IMR-90 (cell line): ENCODE results near the gene TNS3. TPM values are rescaled to one million over a fixed set of nuclear protein-coding genes. Genes with fewer than 3 reads are reported as not detected.

Experiments used
- ATAC-seq: fragments of 200-7000 bp; cut with Tn5 transposase; 2 replicates; pipeline ENCODE4 v1.9.1; 2020; ENCODE audit warnings: low read depth, mild to moderate bottlenecking, moderate library complexity
- BruUV-seq: library from RNA; stranded (reverse); fragments of 400-500 nt; replicated peaks from 2 replicates; lab custom pipeline; 2021; lab: Mats Ljungman, UMichigan
- CTCF ChIA-PET: fragments of 300-600 bp; formaldehyde crosslinking; extraction: SDS; loops from one replicate; lab custom pipeline; 2021; ENCODE audit warnings: antibody characterized with exemption; lab: Yijun Ruan, JAX
- POLR2A ChIA-PET: fragments of 300-600 bp; sonication (Branson Sonifier 250); formaldehyde crosslinking; loops from one replicate; lab custom pipeline; 2022; ENCODE audit warnings: antibody characterized with exemption; ENCODE audit not compliant: unreplicated experiment; lab: Charles Lee
- DNase-seq: peaks from one replicate; pipeline ENCODE4 v3.0.0; 2013
- H2AFZ ChIP-seq: replicated peaks from 2 replicates; pipeline ENCODE3; 2013; ENCODE audit warnings: low read length, mild to moderate bottlenecking; ENCODE audit not compliant: poor library complexity
- H2AK5ac ChIP-seq: 2 replicates; pipeline ENCODE4 v1.6.1; 2013; ENCODE audit warnings: low read depth, low read length, inconsistent platforms
- H2AK9ac ChIP-seq: replicated peaks from 2 replicates; pipeline ENCODE3; 2013; ENCODE audit warnings: mild to moderate bottlenecking, low read depth, low read length, moderate library complexity; ENCODE audit not compliant: poor library complexity
- H2BK120ac ChIP-seq: 2 replicates; pipeline ENCODE4 v1.6.1; 2013; ENCODE audit warnings: low read depth, low read length, inconsistent platforms
- H2BK15ac ChIP-seq: 3 replicates; pipeline ENCODE4 v1.6.1; 2013; ENCODE audit warnings: low read depth, low read length, inconsistent platforms
- H2BK20ac ChIP-seq: 2 replicates; pipeline ENCODE4 v1.6.1; 2013; ENCODE audit warnings: low read depth, mild to moderate bottlenecking, inconsistent platforms, low read length, moderate library complexity
- H2BK5ac ChIP-seq: 2 replicates; pipeline ENCODE4 v1.6.1; 2013; ENCODE audit warnings: mild to moderate bottlenecking, low read depth, low read length, inconsistent platforms; ENCODE audit not compliant: poor library complexity, severe bottlenecking
- H3K14ac ChIP-seq: replicated peaks from 2 replicates; pipeline ENCODE4 v1.6.1; 2013; ENCODE audit warnings: low read depth, low read length, inconsistent platforms
- H3K18ac ChIP-seq: 2 replicates; pipeline ENCODE4 v1.6.1; 2013; ENCODE audit warnings: low read depth, low read length, control low read depth
- H3K23ac ChIP-seq: 2 replicates; pipeline ENCODE4 v1.6.1; 2013; ENCODE audit warnings: low read depth, low read length, inconsistent platforms
- H3K27ac ChIP-seq: 2 replicates; pipeline ENCODE4 v1.5.1; 2013; ENCODE audit warnings: mild to moderate bottlenecking, control low read depth, low read length; ENCODE audit not compliant: insufficient read depth
- H3K27me3 ChIP-seq: 2 replicates; pipeline ENCODE4 v1.6.1; 2013; ENCODE audit warnings: low read length; ENCODE audit not compliant: control insufficient read depth, insufficient read depth
- H3K36me3 ChIP-seq: 2 replicates; pipeline ENCODE4 v1.6.1; 2013; ENCODE audit warnings: low read length, mixed read lengths; ENCODE audit not compliant: control insufficient read depth, insufficient read depth
- H3K4ac ChIP-seq: 2 replicates; pipeline ENCODE4 v1.6.1; 2013; ENCODE audit warnings: low read depth, low read length, inconsistent platforms
- H3K4me1 ChIP-seq: 2 replicates; pipeline ENCODE4 v1.6.1; 2013; ENCODE audit warnings: low read length, mixed read lengths; ENCODE audit not compliant: control insufficient read depth, insufficient read depth
- H3K4me2 ChIP-seq: 2 replicates; pipeline ENCODE4 v1.6.1; 2013; ENCODE audit warnings: low read depth, mild to moderate bottlenecking, control low read depth, low read length, moderate library complexity
- H3K4me3 ChIP-seq: 2 replicates; pipeline ENCODE4 v1.5.1; 2013; ENCODE audit warnings: low read depth, mild to moderate bottlenecking, control low read depth, low read length, moderate library complexity; ENCODE audit not compliant: insufficient read depth
- H3K56ac ChIP-seq: 2 replicates; pipeline ENCODE4 v1.6.1; 2013; ENCODE audit warnings: low read length, inconsistent platforms; ENCODE audit not compliant: insufficient read depth; ENCODE audit errors: extremely low read depth
- H3K79me1 ChIP-seq, 2 experiments: 2 replicates each; pipeline ENCODE4 v1.6.1; 2013; ENCODE audit warnings: low read length in 2 of 2, inconsistent platforms in 1 of 2, low read depth in 1 of 2
- H3K9ac ChIP-seq: 2 replicates; pipeline ENCODE4 v1.6.1; 2013; ENCODE audit warnings: low read depth, low read length, control low read depth
- H3K9me1 ChIP-seq: 2 replicates; pipeline ENCODE4 v1.6.1; 2013; ENCODE audit warnings: low read length, inconsistent platforms; ENCODE audit not compliant: insufficient read depth
- H3K9me3 ChIP-seq: 2 replicates; pipeline ENCODE4 v1.6.1; 2013; ENCODE audit warnings: low read length; ENCODE audit not compliant: control insufficient read depth, insufficient read depth
- H4K20me1 ChIP-seq: 2 replicates; pipeline ENCODE4 v1.6.1; 2013; ENCODE audit warnings: low read length, inconsistent platforms; ENCODE audit not compliant: insufficient read depth
- H4K5ac ChIP-seq: 2 replicates; pipeline ENCODE4 v1.6.1; 2013; ENCODE audit warnings: mild to moderate bottlenecking, low read depth, low read length, control low read depth
- H4K8ac ChIP-seq, 2 experiments: 2 replicates each; pipeline ENCODE4 v1.6.1; 2013; ENCODE audit warnings: low read depth in 2 of 2, low read length in 2 of 2, control low read depth in 1 of 2, inconsistent platforms in 1 of 2
- H4K91ac ChIP-seq: 2 replicates; pipeline ENCODE4 v1.6.1; 2013; ENCODE audit warnings: low read depth, low read length, inconsistent platforms; ENCODE audit not compliant: insufficient read depth
- BHLHE40 ChIP-seq: fragments of 150-350 bp; IDR thresholded peaks from 2 replicates; pipeline ENCODE4 v1.6.1; 2016; ENCODE audit warnings: mild to moderate bottlenecking, low read depth, low read length
- CEBPB ChIP-seq: IDR thresholded peaks from 2 replicates; pipeline ENCODE4 v1.6.1; 2012; ENCODE audit warnings: low read depth, low read length, improper control_type of control experiment
- CTCF ChIP-seq: conservative IDR thresholded peaks from 2 replicates; pipeline ENCODE4 v1.5.1; 2012; ENCODE audit warnings: mild to moderate bottlenecking, low read depth, low read length, improper control_type of control experiment
- ELK1 ChIP-seq: fragments of 150-350 bp; IDR thresholded peaks from 2 replicates; pipeline ENCODE4 v1.6.1; 2016; ENCODE audit warnings: low read depth, mild to moderate bottlenecking, low read length, moderate library complexity, borderline replicate concordance
- FOS ChIP-seq: fragments of 150-350 bp; IDR thresholded peaks from 2 replicates; pipeline ENCODE4 v1.6.1; 2016; ENCODE audit warnings: low read depth, low read length
- MAFK ChIP-seq: IDR thresholded peaks from 2 replicates; pipeline ENCODE4 v1.6.1; 2012; ENCODE audit warnings: low read depth, low read length, improper control_type of control experiment
- MAZ ChIP-seq: IDR thresholded peaks from 2 replicates; pipeline ENCODE4 v1.6.1; 2012; ENCODE audit warnings: low read depth, mild to moderate bottlenecking, low read length, improper control_type of control experiment, moderate library complexity, borderline replicate concordance
- NFE2L2 ChIP-seq: fragments of 150-350 bp; IDR thresholded peaks from 2 replicates; pipeline ENCODE4 v1.6.1; 2016; ENCODE audit warnings: low read depth, mild to moderate bottlenecking, low read length
- POLR2A ChIP-seq: IDR thresholded peaks from 2 replicates; pipeline ENCODE4 v1.6.1; 2012; ENCODE audit warnings: mild to moderate bottlenecking, low read depth, low read length
- RAD21 ChIP-seq: IDR thresholded peaks from 2 replicates; pipeline ENCODE4 v1.6.1; 2012; ENCODE audit warnings: low read length, improper control_type of control experiment
- RCOR1 ChIP-seq: IDR thresholded peaks from 2 replicates; pipeline ENCODE4 v1.6.1; 2012; ENCODE audit warnings: mild to moderate bottlenecking, low read length, improper control_type of control experiment; ENCODE audit not compliant: insufficient replicate concordance
- RFX5 ChIP-seq: IDR thresholded peaks from 2 replicates; pipeline ENCODE4 v1.8.0; 2012; ENCODE audit warnings: low read depth, mild to moderate bottlenecking, low read length, moderate library complexity
- SMC3 ChIP-seq: fragments of 150-350 bp; IDR thresholded peaks from 2 replicates; pipeline ENCODE4 v1.6.1; 2016; ENCODE audit warnings: low read depth, mild to moderate bottlenecking, antibody characterized with exemption, low read length, moderate library complexity
- USF2 ChIP-seq: fragments of 150-350 bp; IDR thresholded peaks from 2 replicates; pipeline ENCODE4 v1.6.1; 2017; ENCODE audit warnings: mild to moderate bottlenecking, antibody characterized with exemption, low read length, low read depth
- WGBS, 2 experiments: methylation state at CpG; one replicate each; pipeline versions ENCODE4 v1.1.5 to v1.1.7; 2013; ENCODE audit warnings: missing lambda C conversion rate in 2 of 2; ENCODE audit not compliant: insufficient read length in 1 of 2; ENCODE audit errors: extremely low coverage in 2 of 2; 5-methylcytosine and 5-hydroxymethylcytosine counted together
- dilution Hi-C: fragments of 300-500 bp; cut with HindIII; formaldehyde crosslinking; loops from one replicate; pipeline ENCODE4 v1.14.3; 2018; ENCODE audit warnings: low sequenced_read_pairs; ENCODE audit not compliant: unreplicated experiment
- in situ Hi-C: fragments of 300-500 bp; cut with MboI; formaldehyde crosslinking; loops from 3 replicates; pipeline ENCODE4 v1.14.3; 2019; ENCODE audit warnings: low sequenced_read_pairs, inconsistent platforms, mixed read lengths
- intact Hi-C: fragments of 100-400 bp; cut with micrococcal nuclease; formaldehyde crosslinking; loops from 2 replicates; pipeline ENCODE4 v1.10.0; 2022
- polyA plus RNA-seq, 3 experiments: library from polyadenylated mRNA; depleted of rRNA; stranded (reverse); fragments of >200 nt; gene quantifications; 2 replicates each; pipeline ENCODE4 v1.2.3, GENCODE V29; 2012; ENCODE audit warnings: low replicate concordance in 1 of 3
- total RNA-seq: library from RNA; depleted of rRNA; stranded (reverse); fragments of >200 nt; gene quantifications from 2 replicates; pipeline ENCODE4 v1.2.3, GENCODE V29; 2012

The TNS3 gene
- total and polyA plus RNA-seq, 2 of the 4 experiments (the other 2 are of a cell fraction): 64.3 to 79.2 TPM

GRCh38 chr7:47407136-47407535 lies 174.8 kb downstream of the TNS3 start:
- H3K18ac ChIP-seq: no peak overlapping the region
- no peak overlapping the region for H2AK9ac ChIP-seq
- H3K56ac ChIP-seq: no peak overlapping the region
- H3K23ac ChIP-seq: no peak overlapping the region
- TF ChIP-seq NFE2L2 (no peak), MAZ (no peak), MAFK (no peak), RCOR1 (no peak), CEBPB (no peak), USF2 (no peak), RFX5 (no peak), POLR2A (no peak), ELK1 (no peak), BHLHE40 (no peak), SMC3 (no peak), CTCF (no peak), FOS (no peak), RAD21 (no peak)
- ChIA-PET CTCF (no interaction called here), POLR2A (no interaction called here)
- H3K4ac ChIP-seq: no peak overlapping the region
- dilution Hi-C loops: no loop called here
- 81% methylated on average over 7 of the region's 13 CpGs; no CpG with 5 or more reads in 1 of the 2 experiments for WGBS, 2 experiments
- no peak overlapping the region for H3K27ac ChIP-seq
- no peak overlapping the region for H3K9ac ChIP-seq
- H4K91ac ChIP-seq: no peak overlapping the region
- no TSS peak for BruUV-seq
- H3K9me1 ChIP-seq: peaks cover 26% of the 10 kb centered on the region; the same call in 1 of the 2 replicates
- no peak overlapping the region for H2BK120ac ChIP-seq
- H4K5ac ChIP-seq: no peak overlapping the region
- no peak overlapping the region for H4K8ac ChIP-seq
- intact Hi-C loops: no loop called here
- no peaks in the 10 kb centered on the region for H3K27me3 ChIP-seq
- ATAC-seq (no peak), DNase-seq (no peak)
- no peak overlapping the region for H3K4me3 ChIP-seq
- H3K9me3 ChIP-seq: no peaks in the 10 kb centered on the region
- H4K20me1 ChIP-seq: peaks cover 29% of the 10 kb centered on the region; the same call in 1 of the 2 replicates
- in situ Hi-C loops: no loop called here
- H2BK15ac ChIP-seq: no peak overlapping the region
- H2AFZ ChIP-seq: no peak overlapping the region
- no peak overlapping the region for H3K14ac ChIP-seq
- H3K4me1 ChIP-seq: peaks cover 21% of the 10 kb centered on the region
- H2BK20ac ChIP-seq: no peak overlapping the region
- H3K36me3 ChIP-seq: peaks cover 56% of the 10 kb centered on the region
- H2BK5ac ChIP-seq: no peak overlapping the region
- peaks cover 15 to 71% of the 10 kb centered on the region in 2 experiments for H3K79me1 ChIP-seq
- no peak overlapping the region for H3K4me2 ChIP-seq
- no peak overlapping the region for H2AK5ac ChIP-seq
